ENCODE data around the gene MGAT3.

The MGAT3 gene

GRCh38 chr22:39417641-39418040 is 39.2 kb upstream of the MGAT3 start:
- no peak for DNase-seq (ENCODE audit: low read depth)
- no peak overlapping the region for H3K9ac ChIP-seq (ENCODE audit: low read length)
- peaks cover 58% of the 10 kb centered on the region for H3K36me3 ChIP-seq (ENCODE audit: control insufficient read depth, insufficient read depth, low read length, severe bottlenecking)

GRCh38 chr22:39418696-39419095 is 38.1 kb upstream of the MGAT3 start:
- Histone ChIP-seq H3K27me3 (replicated peaks; ENCODE audit: control insufficient read depth, insufficient read depth, low read length) (no peaks in the 10 kb centered on the region), H3K9me3 (ENCODE audit: control insufficient read depth, low read length) (no peaks in the 10 kb centered on the region), H3K4me1 (ENCODE audit: control insufficient read depth, insufficient read depth, low read length) (no peaks in the 10 kb centered on the region), H3K9ac (ENCODE audit: low read length) (no peak overlapping the region), H3K36me3 (ENCODE audit: control insufficient read depth, insufficient read depth, low read length, severe bottlenecking) (peaks cover 63% of the 10 kb centered on the region), H3K4me3 (ENCODE audit: low read length) (no peak overlapping the region)
- no peak for DNase-seq (ENCODE audit: low read depth)

More at GRCh38 chr22:39417641-39418040, 39.2 kb upstream of the MGAT3 start:
- no peak overlapping the region for H3K4me3 ChIP-seq (ENCODE audit: low read length)
- no peaks in the 10 kb centered on the region for H3K27me3 ChIP-seq (replicated peaks; ENCODE audit: control insufficient read depth, insufficient read depth, low read length)
- no peaks in the 10 kb centered on the region for H3K9me3 ChIP-seq (ENCODE audit: control insufficient read depth, low read length)
- peaks cover 1% of the 10 kb centered on the region for H3K4me1 ChIP-seq (ENCODE audit: control insufficient read depth, insufficient read depth, low read length)

GRCh38 chr22:39419096-39419495 is 37.7 kb upstream of the MGAT3 start:
- Histone ChIP-seq H3K4me3 (ENCODE audit: low read length) (no peak overlapping the region), H3K27me3 (replicated peaks; ENCODE audit: control insufficient read depth, insufficient read depth, low read length) (no peaks in the 10 kb centered on the region), H3K36me3 (ENCODE audit: control insufficient read depth, insufficient read depth, low read length, severe bottlenecking) (peaks cover 67% of the 10 kb centered on the region), H3K4me1 (ENCODE audit: control insufficient read depth, insufficient read depth, low read length) (no peaks in the 10 kb centered on the region), H3K9ac (ENCODE audit: low read length) (no peak overlapping the region), H3K9me3 (ENCODE audit: control insufficient read depth, low read length) (no peaks in the 10 kb centered on the region)
- no peak for DNase-seq (ENCODE audit: low read depth)

DNA sequence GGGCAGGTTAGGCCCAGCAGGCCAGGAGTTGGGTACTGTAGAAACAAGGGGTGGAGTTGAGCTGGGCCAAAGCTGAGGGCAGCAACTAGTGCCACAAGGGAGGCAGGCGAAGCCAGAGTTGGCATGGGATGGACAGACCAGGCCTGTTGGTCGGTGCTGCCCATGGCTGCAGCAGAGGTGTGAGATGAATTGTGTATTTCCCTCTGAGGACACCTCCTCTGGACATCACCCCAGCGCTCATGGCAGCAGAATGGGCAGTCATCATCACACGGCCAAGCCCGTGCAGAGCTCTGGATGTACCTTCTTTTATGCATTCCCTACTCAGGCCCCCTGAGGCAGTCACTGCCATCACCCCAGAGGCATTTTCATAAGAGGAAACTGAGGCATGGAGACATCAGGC is 36.9 kb upstream of the MGAT3 start:
- Histone ChIP-seq H3K36me3 (ENCODE audit: control insufficient read depth, insufficient read depth, low read length, severe bottlenecking) (peaks cover 75% of the 10 kb centered on the region), H3K4me3 (ENCODE audit: low read length) (no peak overlapping the region), H3K4me1 (ENCODE audit: control insufficient read depth, insufficient read depth, low read length) (no peaks in the 10 kb centered on the region), H3K9ac (ENCODE audit: low read length) (no peak overlapping the region), H3K27me3 (replicated peaks; ENCODE audit: control insufficient read depth, insufficient read depth, low read length) (no peaks in the 10 kb centered on the region), H3K9me3 (ENCODE audit: control insufficient read depth, low read length) (no peaks in the 10 kb centered on the region)
- DNase-seq (ENCODE audit: low read depth) = no peak

DNA sequence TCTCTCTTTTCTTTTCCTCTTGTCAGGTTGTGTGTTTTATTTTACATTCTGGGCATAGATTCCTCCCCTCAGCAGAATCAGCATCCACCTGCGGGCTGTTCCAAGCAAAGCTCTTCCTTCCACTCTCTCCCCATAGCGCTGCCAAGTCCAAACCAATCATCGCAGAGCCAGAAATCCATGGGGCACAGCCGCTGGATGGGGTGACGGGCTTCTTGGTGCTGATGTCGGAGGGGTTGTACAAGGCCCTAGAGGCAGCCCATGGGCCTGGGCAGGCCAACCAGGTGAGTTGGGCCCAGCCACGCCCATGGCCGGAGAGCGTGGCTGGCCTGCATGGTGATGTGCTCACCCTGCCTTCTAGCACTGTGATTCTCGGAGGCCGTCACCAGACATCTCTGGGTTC is 35.1 kb upstream of the MGAT3 start:
- Histone ChIP-seq H3K36me3 (ENCODE audit: control insufficient read depth, insufficient read depth, low read length, severe bottlenecking) (peaks cover 81% of the 10 kb centered on the region), H3K4me1 (ENCODE audit: control insufficient read depth, insufficient read depth, low read length) (no peaks in the 10 kb centered on the region), H3K27me3 (replicated peaks; ENCODE audit: control insufficient read depth, insufficient read depth, low read length) (no peaks in the 10 kb centered on the region), H3K4me3 (ENCODE audit: low read length) (no peak overlapping the region), H3K9me3 (ENCODE audit: control insufficient read depth, low read length) (no peaks in the 10 kb centered on the region), H3K9ac (ENCODE audit: low read length) (no peak overlapping the region)
- DNase-seq (ENCODE audit: low read depth) = no peak

GRCh38 chr22:39422101-39422500 is 34.7 kb upstream of the MGAT3 start:
- Histone ChIP-seq H3K4me3 (ENCODE audit: low read length) (no peak overlapping the region), H3K9me3 (ENCODE audit: control insufficient read depth, low read length) (no peaks in the 10 kb centered on the region), H3K9ac (ENCODE audit: low read length) (no peak overlapping the region), H3K27me3 (replicated peaks; ENCODE audit: control insufficient read depth, insufficient read depth, low read length) (no peaks in the 10 kb centered on the region), H3K4me1 (ENCODE audit: control insufficient read depth, insufficient read depth, low read length) (no peaks in the 10 kb centered on the region), H3K36me3 (ENCODE audit: control insufficient read depth, insufficient read depth, low read length, severe bottlenecking) (peaks cover 81% of the 10 kb centered on the region)
- no peak for DNase-seq (ENCODE audit: low read depth)

DNA sequence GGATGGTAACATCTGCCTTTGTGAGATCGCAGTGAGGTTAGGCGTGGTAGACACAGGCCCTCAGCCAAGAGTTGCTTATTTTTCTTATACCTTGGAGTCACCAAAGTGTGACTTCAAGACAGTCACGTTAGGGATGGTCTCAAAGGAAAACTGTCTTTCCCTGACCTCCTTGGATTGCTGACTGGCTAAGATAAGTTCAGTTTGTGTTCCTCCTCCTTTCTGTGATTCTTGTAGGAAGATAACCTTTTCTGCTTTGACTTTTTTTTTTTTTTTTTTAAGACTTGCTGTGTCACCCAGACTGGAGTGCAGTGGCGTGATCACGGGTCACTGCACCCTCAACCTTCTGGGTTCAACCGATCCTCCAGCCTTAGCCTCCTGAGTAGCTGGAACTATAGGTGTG is 34.1 kb upstream of the MGAT3 start:
- Histone ChIP-seq H3K9me3 (ENCODE audit: control insufficient read depth, low read length) (no peaks in the 10 kb centered on the region), H3K4me1 (ENCODE audit: control insufficient read depth, insufficient read depth, low read length) (no peaks in the 10 kb centered on the region), H3K36me3 (ENCODE audit: control insufficient read depth, insufficient read depth, low read length, severe bottlenecking) (peaks cover 82% of the 10 kb centered on the region), H3K9ac (ENCODE audit: low read length) (no peak overlapping the region), H3K4me3 (ENCODE audit: low read length) (no peak overlapping the region), H3K27me3 (replicated peaks; ENCODE audit: control insufficient read depth, insufficient read depth, low read length) (no peaks in the 10 kb centered on the region)
- DNase-seq (ENCODE audit: low read depth) = no peak

GRCh38 chr22:39423976-39424375 is 32.8 kb upstream of the MGAT3 start:
- no peaks in the 10 kb centered on the region for H3K27me3 ChIP-seq (replicated peaks; ENCODE audit: control insufficient read depth, insufficient read depth, low read length)
- H3K36me3 ChIP-seq (ENCODE audit: control insufficient read depth, insufficient read depth, low read length, severe bottlenecking) = peaks cover 82% of the 10 kb centered on the region
- H3K9me3 ChIP-seq (ENCODE audit: control insufficient read depth, low read length) = no peaks in the 10 kb centered on the region
- H3K4me1 ChIP-seq (ENCODE audit: control insufficient read depth, insufficient read depth, low read length) = no peaks in the 10 kb centered on the region
- H3K9ac ChIP-seq (ENCODE audit: low read length) = no peak overlapping the region
- no peak for DNase-seq (ENCODE audit: low read depth)
- no peak overlapping the region for H3K4me3 ChIP-seq (ENCODE audit: low read length)

GRCh38 chr22:39426380-39427043 is 30.3 kb upstream of the MGAT3 start:
- Histone ChIP-seq H3K9me3 (ENCODE audit: control insufficient read depth, low read length) (no peaks in the 10 kb centered on the region), H3K4me3 (ENCODE audit: low read length) (no peak overlapping the region), H3K4me1 (ENCODE audit: control insufficient read depth, insufficient read depth, low read length) (peaks cover 8% of the 10 kb centered on the region), H3K9ac (ENCODE audit: low read length) (no peak overlapping the region), H3K27me3 (replicated peaks; ENCODE audit: control insufficient read depth, insufficient read depth, low read length) (no peaks in the 10 kb centered on the region), H3K36me3 (ENCODE audit: control insufficient read depth, insufficient read depth, low read length, severe bottlenecking) (peaks cover 70% of the 10 kb centered on the region)
- no peak for DNase-seq (ENCODE audit: low read depth)

DNA sequence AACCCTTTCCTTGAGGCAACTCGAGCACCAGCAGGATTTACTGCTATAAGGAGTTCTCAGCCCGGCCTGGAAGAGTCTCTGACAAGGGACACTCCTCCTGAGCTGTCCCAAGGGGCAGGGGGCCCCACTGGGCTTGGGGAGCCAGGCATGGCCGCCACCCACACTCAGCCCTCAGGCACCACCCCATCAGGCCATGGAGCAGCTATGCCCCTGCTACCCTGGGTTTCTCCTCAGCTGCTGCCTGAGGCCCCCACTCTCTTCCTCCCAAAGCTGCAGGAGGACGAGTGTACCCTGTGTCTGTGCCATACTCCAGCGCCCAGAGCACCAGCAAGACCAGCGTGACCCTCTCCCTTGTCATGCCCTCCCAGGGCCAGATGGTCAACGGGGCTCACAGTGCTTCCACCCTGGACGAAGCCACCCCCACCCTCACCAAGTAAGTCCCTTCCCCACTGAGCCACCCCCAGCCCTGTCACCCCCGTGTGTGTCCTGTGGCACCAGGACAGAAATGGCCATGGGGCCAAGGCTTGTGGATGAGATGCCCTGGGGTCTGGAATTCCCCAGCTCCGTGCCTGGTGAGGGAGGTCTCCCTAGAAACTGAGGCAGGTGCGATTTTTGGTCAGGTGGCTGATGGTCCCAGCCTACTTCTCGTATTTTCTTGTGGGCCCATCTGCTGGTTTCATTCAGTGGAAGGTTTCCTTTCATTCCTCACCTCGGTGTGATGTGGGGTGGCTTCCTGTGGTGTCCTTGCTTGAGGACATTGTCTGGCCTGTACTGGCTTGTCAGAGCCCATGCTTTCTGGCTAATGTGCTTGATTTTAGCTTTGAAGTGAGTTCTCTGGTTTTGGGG is 28.8 kb upstream of the MGAT3 start:
- no peak for DNase-seq (ENCODE audit: low read depth)
- peaks cover 62% of the 10 kb centered on the region for H3K36me3 ChIP-seq (ENCODE audit: control insufficient read depth, insufficient read depth, low read length, severe bottlenecking)

GRCh38 chr22:39428597-39429071 is 28.2 kb upstream of the MGAT3 start:
- no peaks in the 10 kb centered on the region for H3K27me3 ChIP-seq (replicated peaks; ENCODE audit: control insufficient read depth, insufficient read depth, low read length)
- DNase-seq (ENCODE audit: low read depth) = peak; percentile 40
- peaks cover 60% of the 10 kb centered on the region for H3K36me3 ChIP-seq (ENCODE audit: control insufficient read depth, insufficient read depth, low read length, severe bottlenecking)
- no peaks in the 10 kb centered on the region for H3K9me3 ChIP-seq (ENCODE audit: control insufficient read depth, low read length)
- no peak overlapping the region for H3K4me3 ChIP-seq (ENCODE audit: low read length)
- peaks cover 17% of the 10 kb centered on the region for H3K4me1 ChIP-seq (ENCODE audit: control insufficient read depth, insufficient read depth, low read length)
- H3K9ac ChIP-seq (ENCODE audit: low read length) = no peak overlapping the region

More for the DNA sequence above, 28.8 kb upstream of the MGAT3 start:
- H3K27me3 ChIP-seq (replicated peaks; ENCODE audit: control insufficient read depth, insufficient read depth, low read length) = no peaks in the 10 kb centered on the region
- H3K9me3 ChIP-seq (ENCODE audit: control insufficient read depth, low read length) = no peaks in the 10 kb centered on the region
- H3K4me3 ChIP-seq (ENCODE audit: low read length) = no peak overlapping the region
- H3K4me1 ChIP-seq (ENCODE audit: control insufficient read depth, insufficient read depth, low read length) = peaks cover 17% of the 10 kb centered on the region
- no peak overlapping the region for H3K9ac ChIP-seq (ENCODE audit: low read length)
